Liver (tissue), 3 donors: ENCODE results near the gene BTBD8.

Experiments used
- CTCF ChIP-seq: fragments of 150-350 bp; IDR thresholded peaks from 2 replicates; pipeline ENCODE4 v1.5.1; 2017; ENCODE audit warnings: improper control_type of control experiment, low read depth, low read length; ENCODE audit not compliant: missing input control
- FOXA1 ChIP-seq: IDR thresholded peaks from 2 replicates; pipeline ENCODE4 v1.6.1; 2016; ENCODE audit warnings: antibody characterized with exemption
- JUND ChIP-seq, 2 donors: IDR thresholded peaks; 2 replicates each; pipeline ENCODE4 v1.6.1; 2016; ENCODE audit warnings: antibody characterized with exemption in 2 of 2
- TAF1 ChIP-seq: conservative IDR thresholded peaks from 2 replicates; pipeline ENCODE4 v1.6.1; 2016; ENCODE audit warnings: antibody characterized with exemption, mild to moderate bottlenecking
- YY1 ChIP-seq: IDR thresholded peaks from 2 replicates; pipeline ENCODE4 v1.6.1; 2016; ENCODE audit warnings: antibody characterized with exemption, mild to moderate bottlenecking
- TF ChIP-seq, protein P1 (sequence below): IDR thresholded peaks from 2 replicates; pipeline ENCODE4 v1.6.1; 2016; ENCODE audit warnings: antibody characterized with exemption
- donor health status: healthy.
- donor health status: healthy.

- TF ChIP-seq CTCF (no peak), TAF1 (no peak), JUND (IDR thresholded peaks at IDR 0.05) (no peak), YY1 (no peak), FOXA1 (no peak)
- TF ChIP-seq, protein P1, sequence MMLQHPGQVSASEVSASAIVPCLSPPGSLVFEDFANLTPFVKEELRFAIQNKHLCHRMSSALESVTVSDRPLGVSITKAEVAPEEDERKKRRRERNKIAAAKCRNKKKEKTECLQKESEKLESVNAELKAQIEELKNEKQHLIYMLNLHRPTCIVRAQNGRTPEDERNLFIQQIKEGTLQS = no peak
These were observed 704 bp upstream of the BTBD8 start for GRCh38 chr1:92079441-92079840.
